Activated CD8-positive, alpha-beta memory T cell treated with anti-CD3 and anti-CD28 coated beads, Interleukin-2, amount 50 U/mL, for 1 hour (primary cell): ENCODE measurements around the gene CPSF7.

Experiments used
- DNase-seq: peaks from one replicate; pipeline ENCODE4 v3.0.0-alpha.2; 2020; ENCODE audit errors: extremely low read depth

The CPSF7 gene

DNA sequence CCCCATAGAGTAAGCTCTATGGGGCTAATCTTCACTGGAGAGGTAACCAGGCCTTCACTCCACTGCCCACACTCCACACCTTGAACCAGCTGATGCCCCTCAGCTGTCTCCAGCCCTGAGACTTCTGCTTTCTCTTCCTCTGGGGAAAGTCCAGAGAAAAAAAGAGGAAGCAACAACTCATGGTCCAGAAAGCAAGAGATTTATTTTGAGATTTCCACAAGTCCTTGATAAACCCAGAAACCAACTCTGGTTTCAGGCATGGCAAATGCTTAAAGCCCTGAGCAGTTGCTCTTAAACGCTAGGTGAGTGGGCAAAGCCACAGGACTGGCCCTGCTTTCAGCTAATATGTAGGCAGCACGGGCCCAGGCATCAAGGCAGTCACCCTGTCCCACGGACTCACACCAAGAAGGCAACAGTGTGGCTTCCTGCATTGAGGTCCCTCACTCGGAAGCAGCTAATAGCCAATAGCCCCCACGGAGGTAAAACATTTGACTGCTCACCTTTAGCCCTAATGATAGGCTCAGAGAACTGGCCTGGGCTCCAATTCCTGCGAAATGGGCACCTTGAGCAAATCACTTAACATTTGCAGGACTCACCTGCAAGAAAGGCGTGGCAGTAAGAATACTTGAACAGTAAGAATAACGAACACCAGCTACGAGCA is 72.4 kb downstream of the CPSF7 start:
- DNase-seq = no peak

DNA sequence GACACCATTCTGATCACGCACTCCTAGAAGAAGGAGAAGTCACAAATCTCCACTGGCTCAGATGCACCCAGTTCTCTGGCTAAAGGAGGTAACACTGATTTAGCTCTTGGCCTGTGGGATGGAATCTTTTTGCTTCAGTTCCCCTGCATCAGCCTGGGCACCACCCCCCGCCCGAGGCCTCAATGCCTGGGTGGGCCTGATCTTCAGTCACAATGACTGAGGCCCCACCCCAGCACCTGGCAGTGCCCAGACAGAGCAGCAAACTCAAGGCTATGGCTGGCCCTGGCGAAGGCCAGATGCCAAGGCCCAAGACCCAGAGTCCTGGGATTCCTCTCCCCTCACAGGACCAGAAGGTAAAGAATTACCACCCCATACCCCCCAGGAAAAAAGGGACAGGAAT is 73.1 kb downstream of the CPSF7 start:
- DNase-seq = no peak

DNA sequence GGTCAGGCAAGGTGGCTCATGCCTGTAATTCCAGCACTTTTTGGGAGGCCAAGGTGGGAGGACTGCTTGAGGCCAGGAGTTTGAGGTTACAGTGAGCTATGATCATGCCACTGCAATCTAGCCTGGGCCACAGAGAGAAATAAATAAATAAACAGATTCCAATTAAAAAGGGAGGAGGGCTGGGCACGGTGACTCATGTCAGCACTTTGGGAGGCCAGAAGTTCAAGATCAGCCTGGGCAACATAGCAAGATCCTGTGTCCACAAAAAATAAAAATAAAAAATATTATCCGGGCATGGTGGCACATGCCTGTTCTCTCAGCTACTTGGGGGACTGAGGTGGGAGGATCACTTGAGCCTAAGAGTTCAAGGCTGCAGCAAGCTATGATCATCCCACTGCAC is 75.6 kb downstream of the CPSF7 start:
- DNase-seq = no peak

DNA sequence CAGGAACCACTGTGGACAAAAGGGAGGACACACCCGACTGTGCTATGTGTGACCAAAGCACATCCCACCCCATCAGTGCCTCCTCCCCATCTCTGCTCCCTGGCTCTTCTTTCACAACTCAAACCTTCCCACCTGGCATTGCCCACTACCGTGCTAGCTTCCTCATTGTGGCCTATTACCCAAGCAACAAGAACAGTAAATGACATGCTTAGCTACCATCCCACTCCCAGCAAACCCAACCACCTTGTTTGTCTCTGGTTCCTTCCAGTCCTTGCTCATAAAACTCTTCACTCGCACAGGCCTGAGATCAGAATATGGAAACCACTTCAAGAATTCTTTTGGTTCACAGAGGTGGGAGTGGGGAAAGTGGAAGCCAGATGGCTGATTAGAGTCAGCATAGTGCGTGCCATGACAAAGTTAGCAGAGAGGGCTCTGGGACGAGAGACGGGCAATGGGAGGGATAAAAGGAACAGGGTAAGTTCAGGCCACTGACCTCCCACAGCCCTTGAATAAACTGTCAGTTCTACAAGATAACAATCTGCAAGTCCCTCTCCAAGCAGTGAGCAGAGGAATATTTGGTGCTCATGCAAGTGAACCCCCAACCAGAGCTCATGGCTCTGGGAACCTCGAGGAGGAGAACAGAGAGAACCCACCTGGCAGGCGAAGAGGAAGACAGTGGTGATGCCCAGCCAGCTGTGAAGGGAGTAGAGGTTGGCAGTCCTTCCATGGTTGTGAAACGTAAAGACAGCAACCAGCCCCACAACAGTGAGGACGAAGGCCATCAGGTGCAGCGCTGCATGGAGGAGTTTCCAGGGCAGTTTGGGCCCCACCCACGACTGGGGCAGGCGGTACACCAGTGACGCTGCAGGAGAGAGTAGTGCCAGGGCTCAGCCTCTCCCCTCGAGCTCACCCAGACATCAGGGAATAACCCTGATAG is 76.4 kb downstream of the CPSF7 start:
- no peak for DNase-seq
